Measurements from ENCODE around the gene COL20A1. TPM values are rescaled to one million over a fixed set of nuclear protein-coding genes. Genes with fewer than 3 reads are reported as not detected.
A peak's percentile ranks its signal among the peaks of the same experiment; 100 is the strongest.

The COL20A1 gene
- total and polyA plus RNA-seq, 5 experiments from 2014 or later, result 0.25 TPM; not detected in 4

DNA sequence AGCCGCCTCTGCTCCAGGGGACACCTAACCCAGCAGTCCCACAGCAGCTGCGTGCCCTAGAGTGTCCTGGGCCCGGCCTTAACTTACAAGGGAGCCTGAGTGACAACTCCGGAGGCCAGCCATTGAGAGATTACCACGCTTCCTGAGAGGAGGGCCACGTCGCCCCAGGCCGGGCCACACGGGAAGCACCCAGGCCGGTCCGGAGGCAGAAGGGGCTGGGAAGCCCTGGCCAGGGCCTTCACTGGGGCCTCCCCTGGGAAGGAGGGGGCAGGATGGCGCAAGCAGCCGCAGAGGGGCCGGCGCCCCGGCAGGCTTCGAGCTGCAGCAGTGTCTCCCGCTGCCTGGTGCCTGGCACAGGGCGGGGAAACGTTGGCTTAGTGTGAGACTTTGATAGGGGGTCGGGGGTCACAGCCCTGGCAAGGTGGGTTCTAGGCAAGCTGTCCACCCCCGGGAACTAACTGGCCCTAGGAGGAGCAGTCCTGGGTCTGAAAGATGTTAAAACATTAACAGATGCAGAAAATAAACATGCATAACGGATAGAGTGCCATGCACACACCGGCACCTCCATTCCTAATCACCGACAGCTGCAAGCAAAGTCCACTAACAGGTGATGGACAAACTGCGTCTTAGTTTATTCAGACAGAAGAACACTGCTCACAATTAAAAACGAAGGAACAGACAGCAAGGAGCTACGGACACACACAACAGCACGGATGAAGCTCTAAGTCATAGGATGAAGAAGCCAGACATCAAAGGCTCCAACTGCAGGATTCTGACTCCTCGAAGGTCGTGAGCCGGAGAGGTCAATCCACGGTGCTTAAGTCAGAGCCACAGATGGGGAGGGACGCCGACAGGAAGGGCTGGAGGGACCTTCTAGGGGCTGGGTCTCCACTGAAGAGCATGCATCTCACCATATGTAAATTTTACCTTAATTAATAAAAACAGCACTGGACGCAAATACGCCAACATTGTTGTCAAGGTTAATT is 50.8 kb downstream of the COL20A1 start:
- H3K36me3 Mint-ChIP-seq, result no peaks in the 10 kb centered on the region
- peaks cover 0 to 2% (median 0%) of the 10 kb centered on the region in 9 donors for H3K9me3 Mint-ChIP-seq
- POLR2A ChIA-PET, result no interaction called here
- H3K4me1 Mint-ChIP-seq, result peaks cover 0 to 2% (median 0%) of the 10 kb centered on the region in 4 donors
- DNase-seq (no peak), ATAC-seq (no peak)
- H3K27ac Mint-ChIP-seq, result no peak overlapping the region
- H3K4me3 Mint-ChIP-seq, result no peak overlapping the region
- H3K27me3 Mint-ChIP-seq, result peaks cover 9 to 26% (median 17%) of the 10 kb centered on the region in 5 donors

DNA sequence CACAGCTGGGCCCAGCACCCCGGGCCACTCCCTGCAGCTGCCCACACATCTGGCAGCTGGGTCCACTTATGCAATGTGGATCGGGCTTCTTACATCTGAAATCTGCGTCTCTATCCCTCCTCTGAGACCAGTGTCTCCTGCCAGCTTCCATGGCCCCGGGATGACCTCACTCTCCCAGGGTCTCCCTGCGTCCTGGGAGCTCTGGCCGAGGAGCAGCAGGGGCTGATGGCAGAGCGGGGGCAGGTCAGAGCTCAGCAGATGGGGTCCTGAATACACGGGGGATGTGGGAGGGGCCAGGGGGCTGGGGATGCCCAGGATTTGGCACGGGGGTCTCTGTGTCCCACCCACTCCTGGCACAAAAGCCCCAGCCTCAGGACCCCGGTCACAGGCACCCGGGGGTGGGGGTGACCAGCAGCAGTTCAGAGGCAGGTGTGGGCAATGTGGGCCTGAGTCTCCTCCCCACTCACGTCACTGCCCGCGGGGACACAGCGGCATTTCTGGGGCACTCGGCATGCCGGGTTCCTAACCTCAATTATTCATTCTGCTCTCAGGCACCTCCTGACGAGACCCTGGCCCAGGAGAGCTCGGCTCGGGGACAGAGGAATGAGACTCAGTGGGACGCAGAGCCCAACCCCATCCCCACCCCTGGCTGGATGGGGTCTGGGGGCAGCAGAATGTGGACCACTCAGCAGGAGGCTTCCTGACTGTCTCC is 51.8 kb downstream of the COL20A1 start:
- Mint-ChIP-seq H3K4me3 (no peak overlapping the region), H3K4me1 (peaks cover 0 to 2% (median 0%) of the 10 kb centered on the region in 4 donors), H3K27me3 (peaks cover 9 to 22% (median 16%) of the 10 kb centered on the region in 5 donors), H3K27ac (no peak overlapping the region), H3K9me3 (no peaks in the 10 kb centered on the region), H3K36me3 (no peaks in the 10 kb centered on the region)
- ATAC-seq (no peak), DNase-seq (no peak)
- POLR2A ChIA-PET, result no interaction called here

DNA sequence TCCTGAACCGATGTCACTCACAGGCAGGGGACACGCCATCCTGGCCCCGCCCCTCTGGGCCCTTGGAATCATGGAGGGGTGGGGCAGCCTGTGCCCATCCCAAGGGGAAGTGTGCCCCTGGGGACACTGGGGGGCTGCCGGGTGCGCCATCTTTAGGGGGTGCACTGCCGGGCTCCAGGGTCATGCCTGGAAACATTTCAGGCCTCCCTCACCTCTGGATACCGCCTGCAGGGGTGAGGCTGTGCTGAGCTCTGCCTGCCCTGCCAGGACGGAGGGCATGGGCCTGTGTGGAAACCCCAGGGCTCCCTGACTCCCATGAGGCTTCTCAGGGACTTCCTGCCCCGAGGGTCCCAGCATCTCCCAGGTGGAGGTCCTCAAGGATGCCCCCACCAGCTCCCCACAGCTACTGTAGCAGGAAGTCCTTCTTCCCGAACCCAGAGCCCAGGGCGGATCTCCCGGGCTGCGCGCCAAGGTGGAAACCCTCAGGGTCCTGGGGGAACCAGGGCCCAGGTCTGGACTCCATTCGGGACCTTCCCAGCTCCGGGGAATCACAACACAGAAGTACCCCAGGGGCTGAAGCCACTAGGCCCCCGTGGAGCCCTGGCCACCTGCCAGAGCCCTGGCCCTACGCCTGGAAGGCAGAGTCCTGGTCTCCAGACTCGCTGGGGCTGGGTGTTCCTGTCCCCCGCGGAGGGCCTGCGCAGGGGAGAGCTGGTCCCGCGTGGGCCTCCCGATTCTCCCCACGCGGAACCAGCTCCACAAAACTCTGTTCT is 52.5 kb downstream of the COL20A1 start:
- POLR2A ChIA-PET, result no interaction called here
- H3K4me3 Mint-ChIP-seq, result no peak overlapping the region
- peaks cover 9 to 20% (median 16%) of the 10 kb centered on the region in 5 donors for H3K27me3 Mint-ChIP-seq
- no peak overlapping the region for H3K27ac Mint-ChIP-seq
- H3K9me3 Mint-ChIP-seq, result peaks cover 0 to 6% (median 0%) of the 10 kb centered on the region in 9 donors
- DNase-seq (no peak), ATAC-seq (no peak)
- peaks cover 0 to 2% (median 0%) of the 10 kb centered on the region in 4 donors for H3K4me1 Mint-ChIP-seq
- H3K36me3 Mint-ChIP-seq, result no peaks in the 10 kb centered on the region

DNA sequence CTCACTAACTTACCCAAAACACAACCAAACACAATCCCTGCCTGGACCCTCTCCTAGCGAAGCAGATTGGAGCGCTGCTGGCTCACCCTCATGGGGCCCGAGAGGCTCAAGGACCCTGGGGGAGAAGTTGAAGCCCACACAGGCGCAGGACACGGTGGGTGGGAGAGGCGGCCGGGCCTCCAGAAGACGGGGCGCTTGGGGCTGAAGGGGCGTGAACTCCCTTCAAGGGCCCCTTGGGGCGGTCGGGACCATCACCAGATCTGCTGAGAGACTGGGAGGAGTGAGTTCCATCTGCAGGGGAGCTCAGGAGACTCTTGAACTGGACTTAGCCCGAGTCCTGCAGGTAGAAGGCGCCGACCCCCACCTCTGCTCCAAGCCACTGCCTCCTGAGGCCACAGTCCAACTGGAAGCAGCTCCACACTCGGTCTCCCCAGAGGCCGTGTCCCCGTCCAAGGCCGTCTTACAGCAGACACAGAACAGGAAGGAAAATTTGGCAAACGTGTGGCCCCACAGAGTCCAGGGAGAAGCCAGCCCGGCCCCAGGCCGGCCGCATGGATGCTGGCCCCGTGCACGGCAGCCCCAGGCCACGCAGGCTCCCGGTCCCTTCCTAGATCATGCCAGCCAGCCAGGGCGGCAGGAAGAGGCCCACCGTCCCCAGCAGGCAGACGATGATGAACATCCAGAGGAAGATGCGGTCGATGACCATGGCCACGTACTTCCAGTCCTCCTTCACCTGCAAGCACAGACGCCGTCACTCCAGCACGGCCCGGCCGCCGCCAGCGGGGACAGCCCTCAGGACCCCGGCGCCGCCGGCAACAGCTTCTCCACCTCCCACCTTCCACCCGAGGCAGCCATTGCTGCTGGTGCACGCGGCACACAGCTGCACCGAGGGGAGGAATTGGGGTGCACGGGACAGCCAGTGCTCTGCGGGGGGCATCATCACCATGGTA is 53.4 kb downstream of the COL20A1 start:
- peaks cover 6 to 11% (median 9%) of the 10 kb centered on the region in 5 donors for H3K27me3 Mint-ChIP-seq
- H3K36me3 Mint-ChIP-seq, result no peaks in the 10 kb centered on the region
- no peak for DNase-seq
- H3K9me3 Mint-ChIP-seq, result peaks cover 0 to 9% (median 0%) of the 10 kb centered on the region in 9 donors
- POLR2A ChIA-PET, result no interaction called here
- peaks cover 0 to 2% (median 0%) of the 10 kb centered on the region in 4 donors for H3K4me1 Mint-ChIP-seq
- no peak for ATAC-seq
- no peak overlapping the region for H3K4me3 Mint-ChIP-seq
- no peak overlapping the region for H3K27ac Mint-ChIP-seq

DNA sequence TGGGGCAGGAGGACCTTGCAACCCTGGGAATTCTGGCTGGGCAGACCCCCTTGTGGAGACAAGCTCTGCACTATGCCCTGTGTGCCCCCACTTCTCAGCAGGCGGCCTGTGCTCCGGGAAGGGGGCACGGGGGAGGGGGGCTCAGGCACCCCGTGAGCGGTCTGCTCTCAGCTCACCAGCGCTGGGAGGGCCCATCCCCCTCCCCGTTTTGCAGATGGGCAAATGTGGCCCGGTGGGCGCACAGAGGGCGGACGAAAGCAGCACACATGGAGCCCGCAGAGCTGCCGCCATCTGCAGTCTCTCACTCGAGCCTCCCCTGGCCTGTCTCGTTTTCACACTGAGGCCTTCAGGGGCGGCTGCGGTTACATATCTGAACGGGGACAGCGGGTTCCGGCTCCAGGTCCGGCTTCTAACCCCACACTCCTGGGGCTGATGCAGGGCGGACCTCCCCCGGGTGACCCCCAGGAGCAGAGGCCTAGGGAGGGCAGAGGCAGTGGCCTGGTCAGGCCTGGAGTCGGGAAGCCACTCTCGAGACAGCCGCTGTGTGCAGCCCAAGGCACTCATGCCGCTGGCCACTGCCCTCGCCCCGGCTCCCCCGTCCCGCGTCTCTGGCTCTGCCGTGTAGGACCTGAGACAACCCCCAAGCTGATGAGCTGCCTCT is 54.2 kb downstream of the COL20A1 start:
- Mint-ChIP-seq H3K9me3 (peaks cover 0 to 9% (median 0%) of the 10 kb centered on the region in 9 donors), H3K27ac (no peak overlapping the region), H3K27me3 (peaks cover under 1 to 6% (median 3%) of the 10 kb centered on the region in 5 donors), H3K4me1 (no peaks in the 10 kb centered on the region), H3K4me3 (no peak overlapping the region), H3K36me3 (no peaks in the 10 kb centered on the region)
- POLR2A ChIA-PET, result no interaction called here
- DNase-seq (no peak), ATAC-seq (no peak)

DNA sequence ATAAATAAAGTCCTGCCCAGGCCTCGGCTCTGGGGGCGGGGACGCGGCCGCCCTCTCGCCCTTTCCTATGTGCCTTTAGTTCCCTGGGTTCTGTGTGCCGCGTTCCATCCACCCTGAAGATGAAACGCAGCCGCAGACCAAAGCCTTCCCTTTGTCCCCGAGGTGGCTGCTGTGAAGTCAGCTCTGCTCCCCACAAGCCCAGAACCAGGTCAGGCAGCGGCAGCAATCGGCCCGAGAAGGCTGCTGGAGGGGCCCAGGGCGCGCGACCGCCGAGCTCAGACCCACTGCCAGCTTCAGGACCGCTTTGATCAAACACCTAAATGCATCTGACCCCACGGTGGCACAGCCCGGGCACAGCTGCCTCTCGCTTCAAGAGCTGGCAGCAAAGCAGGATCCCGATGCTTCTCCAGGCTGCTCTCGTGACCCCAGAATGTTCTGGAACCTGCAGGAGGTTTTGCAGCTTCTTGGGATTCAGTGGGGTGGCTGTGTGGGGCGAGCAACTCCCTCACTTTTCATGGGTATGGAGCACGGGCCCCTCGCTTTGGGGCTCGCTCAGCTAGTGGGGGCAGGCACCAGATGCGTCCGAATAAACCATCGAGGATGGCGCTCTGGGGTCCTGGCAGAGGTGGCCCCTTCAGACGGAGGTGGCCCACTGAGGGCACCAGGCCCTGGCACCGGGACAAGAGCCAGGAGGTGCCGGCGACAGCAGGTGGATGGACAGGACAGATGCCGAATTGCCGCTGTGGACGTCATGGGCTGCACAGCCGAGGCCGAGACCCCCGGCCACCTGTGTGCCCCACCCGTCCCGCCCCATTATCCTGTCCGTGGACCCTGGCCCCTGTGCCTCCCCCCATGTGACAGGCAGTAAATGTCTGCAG is 55.2 kb downstream of the COL20A1 start:
- Mint-ChIP-seq H3K4me3 (no peak overlapping the region), H3K36me3 (no peaks in the 10 kb centered on the region), H3K9me3 (peaks cover 0 to 9% (median 0%) of the 10 kb centered on the region in 9 donors), H3K27ac (no peak overlapping the region), H3K27me3 (peaks cover 0 to 4% (median 0%) of the 10 kb centered on the region in 5 donors), H3K4me1 (no peaks in the 10 kb centered on the region)
- ATAC-seq (no peak), DNase-seq (no peak)
- POLR2A ChIA-PET, result no interaction called here

DNA sequence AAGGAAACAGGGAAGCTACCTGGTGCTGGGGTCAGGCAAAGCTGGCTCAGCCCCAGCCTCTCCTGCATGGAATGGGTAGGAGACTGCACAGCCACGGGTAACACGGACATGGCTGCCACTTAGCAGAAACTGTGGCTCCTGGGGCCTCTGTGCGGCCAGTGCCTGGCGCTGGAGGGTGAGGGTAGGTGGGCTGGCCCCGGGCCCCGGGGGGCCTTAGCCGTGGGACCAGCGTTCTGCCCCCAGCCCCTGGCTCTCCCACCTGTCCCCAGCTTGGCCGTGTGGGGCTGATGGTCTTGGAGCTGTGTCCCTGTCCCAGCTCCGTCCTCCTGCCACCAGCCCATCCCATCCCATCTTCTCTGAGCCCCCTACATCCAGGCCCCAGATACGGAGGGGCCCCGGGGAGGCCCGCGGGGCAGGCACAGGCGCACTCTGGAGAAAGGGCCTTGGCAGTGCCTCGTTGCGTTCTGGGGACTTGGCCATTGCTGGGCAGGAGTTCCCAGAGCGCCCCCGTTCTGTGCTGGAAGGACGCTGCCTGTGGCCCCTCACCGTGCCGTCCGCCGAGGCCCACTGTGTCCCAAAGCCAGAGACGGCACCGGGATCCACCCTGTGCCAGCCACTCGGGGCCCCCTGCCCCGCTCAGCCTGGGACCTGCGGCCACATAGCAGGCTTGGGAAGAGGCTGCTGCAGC is 56.0 kb downstream of the COL20A1 start:
- H3K4me3 Mint-ChIP-seq, result no peak overlapping the region
- POLR2A ChIA-PET, result no interaction called here
- H3K36me3 Mint-ChIP-seq, result no peaks in the 10 kb centered on the region
- DNase-seq (no peak), ATAC-seq (no peak)
- H3K27ac Mint-ChIP-seq, result no peak overlapping the region
- peaks cover 0 to 9% (median 0%) of the 10 kb centered on the region in 9 donors for H3K9me3 Mint-ChIP-seq
- H3K27me3 Mint-ChIP-seq, result peaks cover 0 to 1% (median 0%) of the 10 kb centered on the region in 5 donors
- H3K4me1 Mint-ChIP-seq, result no peaks in the 10 kb centered on the region

DNA sequence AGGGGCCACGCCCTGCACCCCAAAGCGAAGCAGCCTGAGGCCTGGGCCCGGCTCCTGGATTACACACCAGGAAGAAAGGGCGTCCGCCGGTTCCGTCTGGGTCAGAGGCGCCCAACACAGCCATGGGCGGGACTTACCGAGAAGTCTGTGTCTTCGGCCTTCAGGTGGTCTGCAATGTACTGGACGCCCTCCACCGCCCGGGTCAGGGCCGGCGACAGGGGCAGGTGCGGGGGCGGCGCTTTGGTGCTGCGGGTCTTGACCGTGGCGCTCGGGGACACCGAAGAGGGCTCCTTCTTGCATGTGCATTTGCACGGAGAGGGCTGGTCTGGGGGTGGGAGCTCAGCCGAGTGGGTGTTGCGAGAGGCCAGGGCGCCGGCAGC is 56.5 kb downstream of the COL20A1 start:
- POLR2A ChIA-PET, result no interaction called here
- Mint-ChIP-seq H3K27me3 (no peaks in the 10 kb centered on the region), H3K4me3 (no peak overlapping the region), H3K4me1 (no peaks in the 10 kb centered on the region), H3K27ac (no peak overlapping the region), H3K36me3 (no peaks in the 10 kb centered on the region), H3K9me3 (peaks cover 0 to 9% (median 0%) of the 10 kb centered on the region in 9 donors)
- no peak for ATAC-seq
- no peak for DNase-seq

DNA sequence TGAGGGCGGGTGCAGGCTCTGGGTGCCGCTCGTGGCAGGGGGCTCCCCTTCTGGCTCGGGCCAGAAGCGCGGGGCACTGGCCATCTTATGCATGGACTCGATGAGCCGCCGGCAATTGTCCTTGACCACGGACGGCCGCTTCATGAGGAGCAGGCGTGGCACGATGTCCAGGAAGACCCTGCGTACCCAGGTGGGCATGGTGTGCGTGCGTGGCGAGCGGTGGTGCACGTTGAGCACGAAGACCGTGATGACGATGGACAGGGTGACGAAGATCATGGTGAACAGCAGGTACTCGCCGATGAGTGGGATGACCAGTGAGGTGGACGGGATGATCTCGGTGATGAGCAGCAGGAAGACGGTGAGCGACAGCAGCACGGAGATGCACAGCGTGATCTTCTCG is 57.2 kb downstream of the COL20A1 start:
- peaks cover 0 to 9% (median 0%) of the 10 kb centered on the region in 9 donors for H3K9me3 Mint-ChIP-seq
- H3K27ac Mint-ChIP-seq, result no peak overlapping the region
- POLR2A ChIA-PET, result no interaction called here
- no peaks in the 10 kb centered on the region for H3K36me3 Mint-ChIP-seq
- no peaks in the 10 kb centered on the region for H3K4me1 Mint-ChIP-seq
- peaks cover 0 to 4% (median 0%) of the 10 kb centered on the region in 5 donors for H3K27me3 Mint-ChIP-seq
- no peak for DNase-seq
- no peak for ATAC-seq
- H3K4me3 Mint-ChIP-seq, result no peak overlapping the region

DNA sequence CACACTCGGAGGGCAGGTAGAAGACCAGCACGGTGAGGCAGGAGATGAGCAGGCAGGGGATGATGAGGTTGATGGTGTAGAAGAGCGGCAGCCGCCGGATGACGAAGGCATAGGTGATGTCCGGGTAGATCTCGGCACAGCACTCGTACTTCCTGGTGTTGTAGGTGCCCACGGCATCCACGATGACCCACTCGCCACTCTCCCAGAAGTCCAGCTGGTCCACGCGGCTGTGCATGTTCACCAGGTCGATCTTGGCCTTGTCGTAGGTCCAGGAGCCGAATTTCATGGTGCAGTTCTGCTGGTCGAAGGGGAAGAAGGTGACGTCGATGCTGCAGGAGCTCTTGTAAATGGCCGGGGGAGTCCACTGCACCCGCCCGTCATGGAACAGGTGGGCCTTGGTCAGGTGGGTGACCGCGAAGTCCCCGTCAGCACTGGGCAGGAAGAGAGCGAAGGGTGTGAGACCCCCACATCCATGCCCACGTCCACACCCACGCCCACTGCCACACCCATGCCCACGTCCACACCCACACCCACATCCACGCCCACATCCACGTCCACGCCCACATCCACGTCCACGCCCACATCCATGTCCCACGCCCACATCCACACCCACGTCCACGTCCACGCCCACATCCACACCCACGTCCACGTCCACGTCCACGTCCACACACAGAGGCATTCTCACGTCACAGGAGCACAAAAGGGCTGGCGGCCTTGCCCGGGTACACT is 57.8 kb downstream of the COL20A1 start:
- no peaks in the 10 kb centered on the region for H3K4me1 Mint-ChIP-seq

More for the DNA sequence above, 57.8 kb downstream of the COL20A1 start:
- Mint-ChIP-seq H3K4me3 (no peak overlapping the region), H3K9me3 (peaks cover 0 to 9% (median 0%) of the 10 kb centered on the region in 9 donors), H3K36me3 (no peaks in the 10 kb centered on the region), H3K27ac (peak overlapping the region in 1 of 10 donors; percentile 71), H3K27me3 (peaks cover 0 to 10% (median 0%) of the 10 kb centered on the region in 5 donors)
- DNase-seq, result no peak
- POLR2A ChIA-PET, result no interaction called here
- no peak for ATAC-seq
